ENCODE measurements around the gene IQGAP2.

DNA sequence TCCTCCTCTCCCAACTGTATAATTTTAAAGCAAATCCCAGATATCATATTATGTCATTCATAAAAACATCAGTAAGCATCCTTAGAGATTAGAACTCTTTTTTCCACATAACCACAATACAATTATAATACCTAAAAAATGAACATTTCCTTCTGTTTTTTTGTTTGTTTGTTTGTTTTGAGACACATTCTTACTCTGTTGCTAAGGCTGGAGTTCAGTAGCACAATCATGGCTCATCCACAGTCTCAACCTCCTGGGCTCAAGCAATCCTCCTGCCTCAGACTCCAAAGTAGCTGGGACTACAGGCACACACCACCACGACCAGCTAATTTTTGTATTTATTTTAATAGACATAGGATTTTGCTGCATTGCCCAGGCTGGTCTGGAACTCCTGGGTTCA is 320.8 kb downstream of the IQGAP2 start:
- no peak for TF ChIP-seq TAF1 (IDR thresholded peaks at IDR 0.05; ENCODE audit: low read depth)
- TF ChIP-seq NFIC (IDR thresholded peaks at IDR 0.05): no peak
- TF ChIP-seq YY1 (IDR thresholded peaks at IDR 0.05; ENCODE audit: low read depth): no peak
- TF ChIP-seq, protein P1, sequence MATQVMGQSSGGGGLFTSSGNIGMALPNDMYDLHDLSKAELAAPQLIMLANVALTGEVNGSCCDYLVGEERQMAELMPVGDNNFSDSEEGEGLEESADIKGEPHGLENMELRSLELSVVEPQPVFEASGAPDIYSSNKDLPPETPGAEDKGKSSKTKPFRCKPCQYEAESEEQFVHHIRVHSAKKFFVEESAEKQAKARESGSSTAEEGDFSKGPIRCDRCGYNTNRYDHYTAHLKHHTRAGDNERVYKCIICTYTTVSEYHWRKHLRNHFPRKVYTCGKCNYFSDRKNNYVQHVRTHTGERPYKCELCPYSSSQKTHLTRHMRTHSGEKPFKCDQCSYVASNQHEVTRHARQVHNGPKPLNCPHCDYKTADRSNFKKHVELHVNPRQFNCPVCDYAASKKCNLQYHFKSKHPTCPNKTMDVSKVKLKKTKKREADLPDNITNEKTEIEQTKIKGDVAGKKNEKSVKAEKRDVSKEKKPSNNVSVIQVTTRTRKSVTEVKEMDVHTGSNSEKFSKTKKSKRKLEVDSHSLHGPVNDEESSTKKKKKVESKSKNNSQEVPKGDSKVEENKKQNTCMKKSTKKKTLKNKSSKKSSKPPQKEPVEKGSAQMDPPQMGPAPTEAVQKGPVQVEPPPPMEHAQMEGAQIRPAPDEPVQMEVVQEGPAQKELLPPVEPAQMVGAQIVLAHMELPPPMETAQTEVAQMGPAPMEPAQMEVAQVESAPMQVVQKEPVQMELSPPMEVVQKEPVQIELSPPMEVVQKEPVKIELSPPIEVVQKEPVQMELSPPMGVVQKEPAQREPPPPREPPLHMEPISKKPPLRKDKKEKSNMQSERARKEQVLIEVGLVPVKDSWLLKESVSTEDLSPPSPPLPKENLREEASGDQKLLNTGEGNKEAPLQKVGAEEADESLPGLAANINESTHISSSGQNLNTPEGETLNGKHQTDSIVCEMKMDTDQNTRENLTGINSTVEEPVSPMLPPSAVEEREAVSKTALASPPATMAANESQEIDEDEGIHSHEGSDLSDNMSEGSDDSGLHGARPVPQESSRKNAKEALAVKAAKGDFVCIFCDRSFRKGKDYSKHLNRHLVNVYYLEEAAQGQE (IDR thresholded peaks at IDR 0.05; ENCODE audit: low read depth): no peak
- no peak for TF ChIP-seq EGR1 (IDR thresholded peaks at IDR 0.05)
- TF ChIP-seq TEAD4 (IDR thresholded peaks at IDR 0.05): no peak
- no peak for TF ChIP-seq CEBPB (IDR thresholded peaks at IDR 0.05)
- TF ChIP-seq RAD21 (IDR thresholded peaks at IDR 0.05; ENCODE audit: low read depth): no peak
- TF ChIP-seq, protein P2, sequence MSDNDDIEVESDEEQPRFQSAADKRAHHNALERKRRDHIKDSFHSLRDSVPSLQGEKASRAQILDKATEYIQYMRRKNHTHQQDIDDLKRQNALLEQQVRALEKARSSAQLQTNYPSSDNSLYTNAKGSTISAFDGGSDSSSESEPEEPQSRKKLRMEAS (IDR thresholded peaks at IDR 0.05): no peak
- no peak for TF ChIP-seq ZBTB7A (IDR thresholded peaks at IDR 0.05; ENCODE audit: low read depth)
- no peak for TF ChIP-seq EP300 (IDR thresholded peaks at IDR 0.05; ENCODE audit: borderline replicate concordance)
- TF ChIP-seq, protein P3, sequence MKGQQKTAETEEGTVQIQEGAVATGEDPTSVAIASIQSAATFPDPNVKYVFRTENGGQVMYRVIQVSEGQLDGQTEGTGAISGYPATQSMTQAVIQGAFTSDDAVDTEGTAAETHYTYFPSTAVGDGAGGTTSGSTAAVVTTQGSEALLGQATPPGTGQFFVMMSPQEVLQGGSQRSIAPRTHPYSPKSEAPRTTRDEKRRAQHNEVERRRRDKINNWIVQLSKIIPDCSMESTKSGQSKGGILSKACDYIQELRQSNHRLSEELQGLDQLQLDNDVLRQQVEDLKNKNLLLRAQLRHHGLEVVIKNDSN (IDR thresholded peaks at IDR 0.05): no peak
